Stimulated activated CD4-positive, alpha-beta T cell treated with anti-CD3 and anti-CD28 coated beads, Interleukin-15, amount 100 ng/mL, for 24 hours (primary cell): Measurements from ENCODE around the gene GRM3.

Source experiments
- DNase-seq: peaks from one replicate; pipeline ENCODE4 v3.0.0-alpha.2; 2020

GRM3 gene

DNA sequence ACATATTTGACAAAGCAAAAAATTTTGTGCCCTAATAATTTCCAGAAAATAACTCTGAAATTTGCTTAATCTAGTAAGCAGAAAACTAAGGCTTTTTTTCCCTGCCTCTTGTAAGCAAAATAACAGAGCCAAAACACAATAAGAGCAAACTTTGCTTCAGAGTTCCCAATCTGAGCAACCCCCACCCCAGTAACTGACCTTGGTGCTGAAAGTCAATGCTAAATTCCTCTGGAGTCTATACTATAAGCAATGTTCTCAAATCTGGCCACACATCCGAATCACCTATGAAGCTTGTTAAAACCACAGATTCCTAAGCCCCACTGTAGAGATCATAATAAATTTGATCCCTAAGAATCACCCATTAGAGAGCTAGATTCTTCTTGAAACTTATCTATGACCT is 265.2 kb downstream of the GRM3 start:
- no peak for DNase-seq

DNA sequence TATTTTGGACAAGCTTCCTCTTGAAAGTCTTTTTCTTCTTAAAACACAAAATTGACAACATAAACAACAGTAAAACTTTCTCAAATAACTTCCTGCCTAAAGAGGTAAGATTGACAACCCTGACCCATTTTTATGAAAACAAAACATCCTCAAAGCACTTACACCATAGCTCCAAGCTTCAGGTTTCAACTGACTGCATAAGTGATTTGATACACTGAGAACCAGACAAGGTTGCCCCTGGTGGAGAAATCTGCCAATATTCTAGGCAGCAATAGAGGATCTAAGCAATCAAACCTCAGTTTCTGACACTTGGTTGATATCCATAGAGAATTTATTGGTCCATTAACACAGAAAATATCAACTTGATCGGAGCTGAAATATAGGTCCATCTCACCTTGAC is 267.9 kb downstream of the GRM3 start:
- DNase-seq: no peak

DNA sequence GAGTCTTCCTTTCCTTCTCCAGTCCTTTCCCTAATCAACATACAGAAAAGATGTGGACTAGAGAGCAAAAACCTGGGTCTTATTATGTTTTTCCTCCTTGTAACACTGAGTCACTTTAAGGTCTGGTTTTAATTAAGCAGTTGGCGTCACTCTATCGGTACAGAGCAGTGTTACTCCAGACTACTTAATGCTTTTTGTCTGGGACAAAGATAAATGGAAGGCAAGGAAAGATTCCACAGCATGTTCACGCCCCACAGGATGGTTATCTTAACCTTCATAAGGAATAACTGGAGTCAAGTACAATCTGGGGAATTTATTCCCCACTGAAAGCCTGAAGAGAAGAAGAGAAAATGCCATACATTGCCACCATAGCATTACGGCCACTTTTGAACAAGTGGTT is 270.0 kb downstream of the GRM3 start:
- no peak for DNase-seq
